ENCODE measurements around the gene EGLN1.

Gene EGLN1

GRCh38 chr1:231395076-231395997, 26.8 kb downstream of the EGLN1 start:
- no peak for DNase-seq

DNA sequence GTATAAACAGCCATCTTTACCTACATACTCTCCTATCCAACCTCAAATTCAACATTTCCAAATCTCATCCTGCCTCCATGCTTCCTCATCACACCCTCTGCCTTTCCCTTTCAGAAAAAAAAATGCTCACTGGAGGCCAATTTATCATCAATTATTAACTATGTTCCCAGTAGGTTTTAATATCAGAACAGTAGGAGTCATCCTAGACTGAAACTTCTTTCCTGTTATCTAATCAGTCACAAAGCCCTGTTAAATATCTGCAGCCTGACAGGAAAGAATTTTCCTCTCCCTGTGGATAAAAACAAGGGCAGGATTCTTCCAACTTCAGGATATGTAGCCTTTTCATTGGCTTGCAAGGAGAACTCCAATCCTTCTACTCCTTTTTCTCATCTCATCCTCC, 28.4 kb downstream of the EGLN1 start:
- DNase-seq: no peak

GRCh38 chr1:231392389-231393131, 29.5 kb downstream of the EGLN1 start:
- no peak for DNase-seq

DNA sequence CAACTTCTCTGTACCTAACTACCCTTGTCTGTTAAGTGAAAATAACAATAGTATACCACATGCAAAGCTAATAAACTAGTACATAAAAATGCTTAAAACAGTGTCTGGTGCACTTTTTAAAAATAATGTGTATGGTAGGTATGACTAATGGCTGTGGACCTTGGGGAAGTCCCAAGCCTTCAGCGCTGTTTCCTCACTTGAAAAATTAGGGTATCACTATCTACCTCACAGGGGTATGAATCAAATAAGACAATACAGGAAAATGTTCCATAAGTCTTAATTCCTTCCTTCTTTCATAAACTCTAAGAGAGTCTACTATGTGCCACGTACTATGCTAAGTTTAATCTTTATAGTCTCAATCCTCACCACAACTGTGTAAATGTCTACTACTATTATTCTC, 32.0 kb downstream of the EGLN1 start:
- DNase-seq: no peak

DNA sequence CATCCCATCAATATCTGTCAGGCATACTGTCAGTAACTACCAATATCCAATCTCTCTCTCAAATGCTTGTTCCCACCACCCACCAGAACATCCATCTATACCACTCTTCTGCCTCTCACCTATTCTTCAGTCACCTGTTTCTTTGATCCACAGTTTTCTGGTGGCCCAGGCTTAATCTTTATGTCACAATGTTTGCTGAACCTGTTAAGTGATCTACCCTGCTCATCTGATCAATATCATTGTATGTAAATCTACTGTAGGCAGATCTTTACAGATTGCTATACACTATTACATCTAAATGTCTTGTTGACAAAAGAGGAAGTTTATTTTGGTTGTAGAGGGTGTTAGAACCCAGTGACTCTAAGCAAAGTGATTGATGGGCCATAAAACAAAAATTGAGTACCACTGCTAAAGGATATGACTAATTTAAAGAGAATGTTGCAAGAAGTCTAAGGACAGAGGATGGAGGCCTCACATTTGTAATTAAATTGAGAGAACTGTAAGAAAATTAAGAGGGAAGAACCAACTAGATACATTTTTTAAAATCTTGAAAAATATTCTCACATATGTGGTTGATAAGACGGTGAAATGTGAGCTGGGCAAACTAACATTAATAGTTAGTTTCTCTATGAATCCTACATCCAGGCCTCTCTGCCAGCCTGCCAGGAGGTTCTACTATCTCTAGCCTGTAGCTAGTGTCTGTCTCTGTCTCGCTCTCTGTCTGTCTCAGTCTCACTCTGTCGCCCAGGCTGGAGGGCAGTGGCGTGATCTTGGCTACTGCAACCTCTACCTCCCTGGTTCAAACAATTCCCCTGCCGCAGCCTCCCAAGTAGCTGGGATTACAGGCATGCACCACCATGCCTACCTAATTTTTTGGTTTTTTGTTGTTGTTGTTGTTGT, 34.1 kb downstream of the EGLN1 start:
- DNase-seq: no peak

DNA sequence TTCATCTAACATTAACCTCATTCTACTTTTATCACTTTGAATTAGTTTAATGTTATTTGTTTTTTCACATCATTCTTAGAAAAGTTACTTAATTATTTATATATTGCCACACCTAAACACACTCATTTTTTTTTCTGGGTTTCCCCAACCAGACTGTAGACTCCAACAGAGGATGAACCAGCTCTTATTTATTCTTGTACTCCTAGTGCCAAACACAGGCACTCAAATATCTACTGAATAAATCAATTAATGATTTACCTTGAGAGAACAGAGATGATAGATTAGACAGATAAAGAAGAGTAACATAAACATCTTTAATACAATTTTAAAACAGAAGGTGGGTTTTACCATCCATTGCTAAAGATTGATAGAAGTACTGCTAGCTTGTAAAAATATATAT, 35.6 kb downstream of the EGLN1 start:
- DNase-seq: no peak

GRCh38 chr1:231385416-231385748, 36.7 kb downstream of the EGLN1 start:
- DNase-seq: no peak

- no peak for DNase-seq
Observed at GRCh38 chr1:231384696-231385415, 37.2 kb downstream of the EGLN1 start.

DNA sequence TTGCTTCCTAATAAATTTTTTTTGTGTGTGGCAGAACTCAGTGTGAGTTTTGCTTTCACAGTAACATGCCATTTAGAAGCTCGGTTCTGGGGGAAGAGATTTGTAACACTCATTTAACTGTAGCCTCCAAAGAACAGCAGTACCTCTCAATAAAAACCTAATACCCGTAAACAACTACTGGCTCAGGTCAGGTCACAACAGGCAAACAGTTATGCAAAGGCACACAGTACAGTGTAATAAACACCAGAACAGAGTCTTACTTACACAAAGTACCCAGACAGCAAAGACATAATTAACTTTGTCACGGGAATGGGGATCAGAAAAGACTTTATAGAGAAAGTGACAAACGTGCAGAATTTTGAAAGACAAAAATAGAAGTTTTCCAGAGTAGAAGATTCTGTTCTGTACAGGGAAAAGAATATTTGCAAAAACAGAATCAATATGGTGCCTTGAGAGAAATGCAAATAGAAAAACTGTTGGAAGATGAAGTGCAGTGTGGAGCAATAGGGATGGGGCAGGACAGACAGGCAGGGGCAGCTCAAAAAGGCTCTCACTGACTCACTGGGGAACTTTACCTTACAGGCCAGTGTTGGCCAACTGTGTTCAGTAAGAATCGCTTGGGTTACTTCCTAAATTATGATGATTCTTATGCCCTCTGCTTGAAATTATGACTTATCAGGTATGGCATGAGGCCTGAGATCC, 38.8 kb downstream of the EGLN1 start:
- no peak for DNase-seq

- no peak for DNase-seq
Observed at GRCh38 chr1:231382426-231382825, 39.7 kb downstream of the EGLN1 start.

- DNase-seq: no peak
Observed at GRCh38 chr1:231381729-231382128, 40.4 kb downstream of the EGLN1 start.

- DNase-seq: no peak
Observed at GRCh38 chr1:231376875-231377549, 45.1 kb downstream of the EGLN1 start.

DNA sequence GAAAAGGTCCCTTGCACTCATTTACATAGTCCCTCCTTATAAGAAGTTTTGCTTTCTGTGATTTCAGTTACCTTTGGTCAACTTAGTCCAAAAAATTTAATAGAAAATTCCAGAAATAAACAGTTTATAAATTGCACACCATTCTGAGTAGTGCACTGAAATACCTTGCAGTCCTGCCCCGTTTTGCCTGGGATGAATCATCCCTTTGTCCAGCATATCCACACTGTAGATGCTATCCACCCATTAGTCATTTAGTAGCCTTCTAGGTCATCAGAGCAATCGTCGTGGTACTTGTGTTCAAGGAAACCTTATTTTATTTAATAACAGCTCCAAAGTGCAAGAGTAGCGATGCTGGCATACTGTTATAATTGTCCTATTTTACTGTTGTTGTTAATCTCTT, 46.0 kb downstream of the EGLN1 start:
- DNase-seq: no peak

DNA sequence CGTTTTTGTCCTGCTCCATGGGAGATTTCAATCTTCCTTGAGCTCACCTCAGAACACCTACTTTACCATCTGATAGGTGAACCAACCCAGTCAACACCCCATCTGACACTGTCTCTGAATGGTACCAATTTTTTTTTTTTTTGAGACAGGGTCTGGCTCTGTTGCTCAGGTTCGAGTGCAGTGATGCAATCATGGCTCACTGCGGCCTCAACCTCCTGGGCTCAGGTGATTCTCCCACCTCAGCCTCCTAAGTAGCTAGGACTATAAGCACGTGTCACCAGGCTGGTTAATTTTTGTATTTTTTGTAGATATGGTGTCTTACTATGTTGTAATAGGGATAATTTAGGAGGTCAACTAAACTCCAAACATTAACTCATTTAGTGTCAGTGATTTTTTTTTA, 47.7 kb downstream of the EGLN1 start:
- no peak for DNase-seq

DNA sequence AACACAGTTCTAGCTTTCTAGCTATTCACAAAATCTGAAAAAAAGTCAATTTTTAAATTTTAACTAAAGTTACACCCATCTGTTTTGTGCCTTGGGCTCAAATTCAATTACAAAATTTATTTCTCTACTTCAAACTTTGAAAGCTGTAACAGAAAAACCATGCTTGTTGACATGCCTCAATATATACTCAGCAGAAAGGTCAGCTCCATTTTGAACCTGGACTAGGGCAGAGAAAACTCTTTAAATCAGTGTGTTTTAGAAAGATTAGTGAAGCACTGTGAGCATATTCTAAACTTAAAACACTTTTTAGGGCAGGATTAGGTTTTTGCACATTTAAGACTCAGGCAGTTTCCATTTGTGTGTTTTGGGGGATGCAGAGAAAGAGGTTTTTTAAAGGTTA, 49.6 kb downstream of the EGLN1 start:
- DNase-seq: no peak

- DNase-seq: no peak
Observed at GRCh38 chr1:231369282-231369681, 52.8 kb downstream of the EGLN1 start.

GRCh38 chr1:231364192-231364591, 57.9 kb downstream of the EGLN1 start:
- no peak for DNase-seq

DNA sequence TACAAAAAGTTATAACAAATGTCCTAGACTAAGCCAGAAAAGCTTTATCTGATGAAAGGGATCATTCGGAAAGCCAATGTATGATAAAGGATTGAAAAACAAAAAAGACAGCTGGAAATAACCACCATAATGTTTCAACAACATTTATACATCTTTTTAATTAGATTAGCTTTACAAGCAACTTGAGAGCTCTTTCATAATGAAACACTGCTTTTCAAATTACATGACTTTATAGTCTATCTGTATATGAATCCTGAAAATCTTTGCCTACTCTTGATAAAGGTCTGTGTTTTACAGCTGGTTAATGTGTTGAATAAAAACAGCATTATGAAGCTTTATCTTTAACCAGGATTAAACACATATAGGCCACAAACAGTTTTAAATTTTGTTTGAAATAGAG, 58.5 kb downstream of the EGLN1 start:
- DNase-seq: no peak

DNA sequence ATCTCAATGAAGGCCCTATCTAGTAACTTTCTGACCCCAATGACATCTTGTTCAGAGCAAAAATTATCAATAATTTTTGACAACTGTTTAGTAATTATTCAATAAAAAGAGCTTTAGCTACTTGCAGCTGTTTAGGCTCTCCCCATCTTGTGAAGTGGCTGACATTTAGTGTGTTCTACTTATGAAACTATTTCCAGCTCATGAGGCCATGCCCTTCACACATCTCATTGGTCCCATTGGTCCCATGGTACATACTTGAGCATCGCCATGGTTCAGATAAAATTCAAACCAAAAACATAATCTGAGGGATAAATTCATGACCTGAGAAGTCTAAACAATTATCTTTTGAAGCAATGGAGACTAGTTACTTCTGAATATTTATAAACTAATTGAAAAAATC, 59.8 kb downstream of the EGLN1 start:
- DNase-seq: no peak

GRCh38 chr1:231359113-231359512, 63.0 kb downstream of the EGLN1 start:
- DNase-seq: no peak

DNA sequence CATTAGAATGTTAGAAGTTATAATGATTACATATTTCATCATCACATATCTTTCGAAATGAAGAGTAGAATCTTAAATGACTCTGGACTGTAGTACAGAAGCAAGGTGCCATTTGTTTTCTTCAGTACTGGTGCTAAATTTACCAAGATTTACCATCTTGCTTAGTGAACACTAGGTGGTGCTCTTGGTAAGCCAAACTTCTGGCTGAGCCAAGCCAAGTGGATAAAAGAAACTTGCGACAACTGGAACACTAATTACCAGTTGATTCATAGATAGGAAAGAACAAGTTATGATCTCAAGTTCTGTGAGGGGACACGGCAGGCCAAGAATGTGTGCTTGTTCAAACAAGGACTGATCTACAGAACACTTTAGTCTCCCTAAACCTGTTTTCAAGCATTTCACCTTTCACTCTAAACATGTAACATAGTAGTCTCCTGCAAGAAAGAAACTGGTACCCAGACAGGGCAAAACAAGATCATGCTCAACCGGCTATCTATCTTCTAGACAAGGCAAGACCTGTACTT, 64.2 kb downstream of the EGLN1 start:
- no peak for DNase-seq
